OCI-M2 (cell line): ENCODE measurements around the gene NCKAP5.

Source experiments
- DNase-seq: peaks from one replicate; lab custom pipeline; 2025; ENCODE audit not compliant: unreplicated experiment; lab: John Stamatoyannopoulos, UW

NCKAP5 gene

GRCh38 chr2:133432778-133433177 lies 135.5 kb downstream of the NCKAP5 start:
- DNase-seq, result no peak

GRCh38 chr2:133431289-133431688 lies 137.0 kb downstream of the NCKAP5 start:
- DNase-seq, result no peak

GRCh38 chr2:133426791-133427190 lies 141.5 kb downstream of the NCKAP5 start:
- DNase-seq, result no peak

GRCh38 chr2:133425612-133426011 lies 142.7 kb downstream of the NCKAP5 start:
- DNase-seq, result no peak

GRCh38 chr2:133424876-133425275 lies 143.4 kb downstream of the NCKAP5 start:
- DNase-seq, result no peak

GRCh38 chr2:133422931-133423351 lies 145.3 kb downstream of the NCKAP5 start:
- no peak for DNase-seq

- DNase-seq, result no peak
Observed at GRCh38 chr2:133421516-133422324, 146.5 kb downstream of the NCKAP5 start.

GRCh38 chr2:133420788-133421187 lies 147.5 kb downstream of the NCKAP5 start:
- no peak for DNase-seq

GRCh38 chr2:133418671-133419070 lies 149.6 kb downstream of the NCKAP5 start:
- DNase-seq, result no peak

GRCh38 chr2:133418021-133418420 lies 150.2 kb downstream of the NCKAP5 start:
- DNase-seq, result no peak

GRCh38 chr2:133417415-133417814 lies 150.8 kb downstream of the NCKAP5 start:
- DNase-seq, result no peak

- DNase-seq, result no peak
Observed at GRCh38 chr2:133416736-133417135, 151.5 kb downstream of the NCKAP5 start.

- no peak for DNase-seq
Observed at GRCh38 chr2:133416146-133416545, 152.1 kb downstream of the NCKAP5 start.

- no peak for DNase-seq
Observed at GRCh38 chr2:133415210-133415876, 152.9 kb downstream of the NCKAP5 start.

- DNase-seq, result no peak
Observed at GRCh38 chr2:133414486-133415209, 153.6 kb downstream of the NCKAP5 start.

- DNase-seq, result no peak
Observed at GRCh38 chr2:133413863-133414262, 154.4 kb downstream of the NCKAP5 start.

GRCh38 chr2:133412694-133413093 lies 155.6 kb downstream of the NCKAP5 start:
- DNase-seq, result no peak

- no peak for DNase-seq
Observed at GRCh38 chr2:133411857-133412256, 156.4 kb downstream of the NCKAP5 start.

GRCh38 chr2:133411101-133411500 lies 157.2 kb downstream of the NCKAP5 start:
- no peak for DNase-seq

GRCh38 chr2:133409581-133410285 lies 158.5 kb downstream of the NCKAP5 start:
- no peak for DNase-seq

GRCh38 chr2:133408671-133409070 lies 159.6 kb downstream of the NCKAP5 start:
- no peak for DNase-seq
